Vagina (tissue), 2 donors: ENCODE measurements around the gene FAM236A. TPM values are rescaled to one million over a fixed set of nuclear protein-coding genes. Genes with fewer than 3 reads are reported as not detected.
"Not testable (repeated sequence)": the region's sequence is repeated elsewhere in the genome, so short reads cannot be mapped to it uniquely, and the experiment has no call there.

Source experiments
- DNase-seq, 2 donors: peaks; one replicate each; pipeline ENCODE4 v3.0.0-alpha.2; 2017; ENCODE audit errors: extremely low spot score in 2 of 2
- H3K27ac ChIP-seq: fragments of 200-600 bp; sonication (generic); one replicate; pipeline ENCODE4 v1.5.1; 2019
- H3K27me3 ChIP-seq: fragments of 200-600 bp; sonication (generic); one replicate; pipeline ENCODE4 v1.5.1; 2019
- H3K36me3 ChIP-seq, 2 donors: fragments of 200-600 bp; sonication (generic); one replicate each; pipeline ENCODE4 v1.5.1; 2017 to 2019
- H3K4me1 ChIP-seq: fragments of 200-600 bp; sonication (generic); one replicate; pipeline ENCODE4 v1.5.1; 2019
- H3K4me3 ChIP-seq, 2 donors: fragments of 200-600 bp; sonication (generic); 1 replicate in 1 of 2; 2 replicates in 1 of 2; pipeline ENCODE4 v1.5.1; 2016 to 2019
- H3K9me3 ChIP-seq: fragments of 200-600 bp; sonication (generic); one replicate; pipeline ENCODE4 v1.5.1; 2019
- intact Hi-C: fragments of 100-400 bp; cut with DNase I; formaldehyde crosslinking; loops from one replicate; pipeline ENCODE4 v1.15.1; 2023
- total RNA-seq: library from RNA; depleted of rRNA; stranded (reverse); fragments of >200 nt; gene quantifications from one replicate; pipeline ENCODE4 v1.2.3, GENCODE V29; 2016

Gene FAM236A
- not detected for total RNA-seq

GRCh38 chrX:72937906-72938305, at the start of gene FAM236A:
FAM236A (plus strand) TSS chrX:72938206; CDS start chrX:72938263, 57 bp downstream.
- intact Hi-C loops, H3K4me3 ChIP-seq, H3K27ac ChIP-seq, H3K36me3 ChIP-seq, H3K4me1 ChIP-seq, H3K27me3 ChIP-seq, H3K9me3 ChIP-seq, DNase-seq: not testable (repeated sequence)

- H3K27me3 ChIP-seq, H3K9me3 ChIP-seq, H3K36me3 ChIP-seq, H3K4me1 ChIP-seq, DNase-seq, H3K4me3 ChIP-seq, intact Hi-C loops, H3K27ac ChIP-seq: not testable (repeated sequence)
Measured at GRCh38 chrX:72889740-72890139, 48.3 kb upstream of the FAM236A start.

GRCh38 chrX:72912315-72912714, 25.7 kb upstream of the FAM236A start, which contains the start of gene FAM236C:
FAM236C (plus strand) TSS chrX:72912615; CDS start chrX:72912715, 100 bp downstream.
- H3K36me3 ChIP-seq, intact Hi-C loops: not testable (repeated sequence)

GRCh38 chrX:72916096-72916495, 21.9 kb upstream of the FAM236A start:
- H3K36me3 ChIP-seq, H3K4me3 ChIP-seq, H3K9me3 ChIP-seq, intact Hi-C loops, DNase-seq, H3K4me1 ChIP-seq, H3K27ac ChIP-seq, H3K27me3 ChIP-seq: not testable (repeated sequence)

More at GRCh38 chrX:72912315-72912714, 25.7 kb upstream of the FAM236A start, which contains the start of gene FAM236C:
- H3K4me3 ChIP-seq, H3K4me1 ChIP-seq, H3K27ac ChIP-seq, H3K9me3 ChIP-seq, H3K27me3 ChIP-seq, DNase-seq: not testable (repeated sequence)

GRCh38 chrX:72932283-72932682, 5.7 kb upstream of the FAM236A start:
- H3K27ac ChIP-seq, H3K36me3 ChIP-seq, intact Hi-C loops, H3K4me3 ChIP-seq, H3K27me3 ChIP-seq, DNase-seq, H3K4me1 ChIP-seq, H3K9me3 ChIP-seq: not testable (repeated sequence)

- H3K27me3 ChIP-seq, H3K4me1 ChIP-seq, H3K9me3 ChIP-seq, H3K4me3 ChIP-seq, DNase-seq, H3K27ac ChIP-seq, intact Hi-C loops, H3K36me3 ChIP-seq: not testable (repeated sequence)
Measured at GRCh38 chrX:72936455-72936854, 1.6 kb upstream of the FAM236A start.

GRCh38 chrX:72936882-72937455, 1.0 kb upstream of the FAM236A start:
- not testable (repeated sequence) for H3K27ac ChIP-seq

GRCh38 chrX:72942272-72942671, 4.3 kb downstream of the FAM236A start:
- H3K4me3 ChIP-seq, H3K4me1 ChIP-seq, intact Hi-C loops, H3K36me3 ChIP-seq, H3K27ac ChIP-seq, H3K9me3 ChIP-seq, DNase-seq, H3K27me3 ChIP-seq: not testable (repeated sequence)

More at GRCh38 chrX:72936882-72937455, 1.0 kb upstream of the FAM236A start:
- H3K9me3 ChIP-seq, H3K36me3 ChIP-seq, H3K4me3 ChIP-seq, H3K4me1 ChIP-seq, intact Hi-C loops, H3K27me3 ChIP-seq, DNase-seq: not testable (repeated sequence)

GRCh38 chrX:72943035-72943818, 5.2 kb downstream of the FAM236A start:
- H3K9me3 ChIP-seq, H3K4me3 ChIP-seq, H3K4me1 ChIP-seq, DNase-seq, intact Hi-C loops, H3K27me3 ChIP-seq, H3K27ac ChIP-seq, H3K36me3 ChIP-seq: not testable (repeated sequence)

GRCh38 chrX:72943819-72944169, 5.8 kb downstream of the FAM236A start, which contains the start of gene DMRTC1:
DMRTC1 (minus strand) TSS chrX:72943837; CDS start chrX:72875694, 68,143 bp downstream.
- intact Hi-C loops, DNase-seq, H3K36me3 ChIP-seq, H3K9me3 ChIP-seq, H3K27ac ChIP-seq, H3K27me3 ChIP-seq, H3K4me1 ChIP-seq, H3K4me3 ChIP-seq: not testable (repeated sequence)

GRCh38 chrX:72959971-72960370, 22.0 kb downstream of the FAM236A start:
- H3K27me3 ChIP-seq, H3K27ac ChIP-seq, H3K9me3 ChIP-seq, H3K4me3 ChIP-seq, H3K4me1 ChIP-seq, DNase-seq, intact Hi-C loops, H3K36me3 ChIP-seq: not testable (repeated sequence)

GRCh38 chrX:72971859-72972258, 33.9 kb downstream of the FAM236A start:
- H3K9me3 ChIP-seq, H3K4me3 ChIP-seq, H3K27me3 ChIP-seq, DNase-seq, H3K4me1 ChIP-seq, intact Hi-C loops, H3K27ac ChIP-seq, H3K36me3 ChIP-seq: not testable (repeated sequence)

GRCh38 chrX:72974885-72975284, 36.9 kb downstream of the FAM236A start:
- H3K27ac ChIP-seq, H3K4me1 ChIP-seq, H3K9me3 ChIP-seq, H3K27me3 ChIP-seq, DNase-seq, H3K36me3 ChIP-seq, intact Hi-C loops, H3K4me3 ChIP-seq: not testable (repeated sequence)
